Left ventricle myocardium inferior (tissue), 1 donor: ENCODE results near the gene COX5B. TPM values are rescaled to one million over a fixed set of nuclear protein-coding genes. Genes with fewer than 3 reads are reported as not detected.
"Not testable (repeated sequence)": the region's sequence is repeated elsewhere in the genome, so short reads cannot be mapped to it uniquely, and the experiment has no call there.

Source experiments
- DNase-seq: peaks from one replicate; pipeline ENCODE4 v3.0.0-alpha.2; 2020
- H3K27ac ChIP-seq: fragments of 200-600 bp; replicated peaks from 2 replicates; pipeline ENCODE4 v1.8.0; 2021
- H3K27me3 ChIP-seq: fragments of 200-600 bp; 2 replicates; pipeline ENCODE4 v1.8.0; 2021; ENCODE audit warnings: low read depth
- H3K36me3 ChIP-seq: fragments of 200-600 bp; 2 replicates; pipeline ENCODE4 v1.8.0; 2021
- H3K4me1 ChIP-seq: fragments of 200-600 bp; 2 replicates; pipeline ENCODE4 v1.8.0; 2021
- H3K4me3 ChIP-seq: fragments of 200-600 bp; 2 replicates; pipeline ENCODE4 v1.8.0; 2021; ENCODE audit warnings: mild to moderate bottlenecking, moderate library complexity
- H3K9me3 ChIP-seq: fragments of 200-600 bp; replicated peaks from 2 replicates; pipeline ENCODE4 v1.8.0; 2021
- CTCF ChIP-seq: fragments of 200-600 bp; IDR thresholded peaks from 2 replicates; pipeline ENCODE4 v1.8.0; 2021; ENCODE audit warnings: antibody characterized with exemption, mild to moderate bottlenecking, borderline replicate concordance
- intact Hi-C: fragments of 100-400 bp; cut with micrococcal nuclease; formaldehyde crosslinking; loops from one replicate; pipeline ENCODE4 v1.11.0; 2022
- total RNA-seq: library from RNA; stranded (reverse); fragmentation: NEBNext Ultra II Directional; extraction: Animal tissue kit (Norgen Biotek cat#: 25700); gene quantifications from one replicate; pipeline ENCODE4 v1.2.1, GENCODE V29; 2021
- donor health status: DM: no; HTN: yes; CAD: no; lungs with severe emphysema.

Gene COX5B
- total RNA-seq, 1 donor from 2014 or later: 1,153 TPM

DNA sequence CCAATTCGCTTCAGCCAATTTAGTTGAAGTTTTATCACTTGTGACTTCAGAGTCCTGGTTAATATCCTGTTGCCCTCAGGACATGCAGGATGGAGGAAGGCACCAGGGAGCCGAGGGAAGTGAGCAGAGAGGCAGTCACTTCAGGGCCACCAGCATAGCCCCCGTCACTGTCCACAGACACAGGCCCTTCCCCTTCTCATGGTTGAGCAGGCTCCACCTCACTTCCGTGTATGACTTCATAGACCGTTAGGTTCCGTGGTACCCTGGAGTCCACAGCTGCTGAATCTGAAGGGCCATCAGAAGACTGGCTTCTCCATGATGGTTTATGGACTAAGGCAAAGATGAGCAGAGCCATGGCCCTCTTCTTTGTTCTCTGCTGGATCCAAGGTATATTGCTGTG, 23.6 kb downstream of the COX5B start, which contains the start of gene C2orf92:
C2orf92 (plus strand) TSS at position 266 of the 400 bp plus-strand sequence; CDS start at position 342, 76 bp downstream.
- Histone ChIP-seq H3K4me3 (no peak within 1 kb of the TSS), H3K36me3 (no peaks in the 10 kb centered on the region), H3K9me3 (no peaks in the 10 kb centered on the region), H3K27ac (no peak within 1 kb of the TSS), H3K4me1 (peaks cover 8% of the 10 kb centered on the region), H3K27me3 (no peaks in the 10 kb centered on the region)
- intact Hi-C loops: no loop called here
- no peak for TF ChIP-seq CTCF
- DNase-seq: no peak

DNA sequence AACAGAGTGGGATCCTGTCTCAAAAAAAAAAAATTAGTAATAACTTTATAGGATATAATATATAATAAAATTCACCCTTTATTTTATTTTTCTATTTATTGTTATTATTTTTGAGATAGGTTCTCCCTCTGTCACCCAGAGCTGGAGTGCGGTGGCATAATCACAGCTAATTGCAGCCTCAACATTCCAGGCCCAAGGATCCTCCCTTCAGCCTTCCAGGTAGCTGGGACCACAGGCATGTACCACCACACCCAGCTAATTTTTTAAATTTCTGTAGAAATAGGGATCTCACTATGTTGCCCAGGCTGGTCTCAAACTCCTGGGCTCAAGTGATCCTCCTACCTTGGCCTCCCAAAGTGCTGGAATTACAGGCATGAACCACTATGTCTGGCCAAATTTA, 24.6 kb downstream of the COX5B start:
- Histone ChIP-seq H3K27me3 (no peaks in the 10 kb centered on the region), H3K4me1 (no peaks in the 10 kb centered on the region), H3K4me3 (no peak overlapping the region), H3K27ac (no peak overlapping the region), H3K36me3 (no peaks in the 10 kb centered on the region), H3K9me3 (no peaks in the 10 kb centered on the region)
- no peak for DNase-seq
- TF ChIP-seq CTCF: no peak
- intact Hi-C loops: no loop called here

DNA sequence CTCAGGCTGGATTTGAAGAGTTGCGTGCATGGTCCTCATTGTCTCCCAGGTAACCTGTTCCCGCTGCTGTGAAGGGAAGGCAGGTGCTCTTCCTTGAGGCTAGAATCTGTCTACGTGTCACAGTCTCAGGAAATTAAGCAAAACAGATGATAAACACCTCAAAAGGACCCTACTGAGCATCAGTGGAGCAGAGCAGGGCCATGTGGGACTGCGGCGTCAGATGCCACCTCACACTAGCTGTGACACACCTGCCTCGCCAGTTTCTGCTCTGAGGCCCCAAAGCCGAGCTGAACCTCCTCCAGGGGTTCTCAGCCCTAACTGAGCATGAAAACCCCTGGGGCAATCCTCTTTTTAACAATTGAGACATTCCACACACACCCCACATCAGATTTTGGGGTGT, 25.7 kb downstream of the COX5B start:
- Histone ChIP-seq H3K4me3 (no peak overlapping the region), H3K9me3 (no peaks in the 10 kb centered on the region), H3K4me1 (no peaks in the 10 kb centered on the region), H3K27me3 (no peaks in the 10 kb centered on the region), H3K36me3 (no peaks in the 10 kb centered on the region), H3K27ac (no peak overlapping the region)
- TF ChIP-seq CTCF: no peak
- intact Hi-C loops: no loop called here
- no peak for DNase-seq

- H3K36me3 ChIP-seq, H3K27me3 ChIP-seq, intact Hi-C loops, H3K4me1 ChIP-seq, DNase-seq, H3K27ac ChIP-seq, H3K9me3 ChIP-seq, H3K4me3 ChIP-seq: not testable (repeated sequence)
Observed at GRCh38 chr2:97672606-97673140, 26.8 kb downstream of the COX5B start.

GRCh38 chr2:97673182-97673914, 27.5 kb downstream of the COX5B start:
- Histone ChIP-seq H3K27ac (no peak overlapping the region), H3K4me3 (no peak overlapping the region), H3K27me3 (no peaks in the 10 kb centered on the region), H3K4me1 (no peaks in the 10 kb centered on the region), H3K36me3 (no peaks in the 10 kb centered on the region), H3K9me3 (no peaks in the 10 kb centered on the region)
- no peak for DNase-seq
- intact Hi-C loops: no loop called here
- no peak for TF ChIP-seq CTCF

GRCh38 chr2:97673915-97674283, 28.0 kb downstream of the COX5B start:
- intact Hi-C loops: no loop called here
- TF ChIP-seq CTCF: no peak

More at GRCh38 chr2:97673915-97674283, 28.0 kb downstream of the COX5B start:
- Histone ChIP-seq H3K4me1 (no peaks in the 10 kb centered on the region), H3K27me3 (no peaks in the 10 kb centered on the region), H3K27ac (no peak overlapping the region), H3K9me3 (no peaks in the 10 kb centered on the region), H3K4me3 (no peak overlapping the region), H3K36me3 (no peaks in the 10 kb centered on the region)
- DNase-seq: no peak
